COR-L47 (cell line): Measurements from ENCODE around the gene FDX1.

ENCODE experiments used
- DNase-seq: peaks from one replicate; lab custom pipeline; 2025; lab: John Stamatoyannopoulos, UW

Gene FDX1

DNA sequence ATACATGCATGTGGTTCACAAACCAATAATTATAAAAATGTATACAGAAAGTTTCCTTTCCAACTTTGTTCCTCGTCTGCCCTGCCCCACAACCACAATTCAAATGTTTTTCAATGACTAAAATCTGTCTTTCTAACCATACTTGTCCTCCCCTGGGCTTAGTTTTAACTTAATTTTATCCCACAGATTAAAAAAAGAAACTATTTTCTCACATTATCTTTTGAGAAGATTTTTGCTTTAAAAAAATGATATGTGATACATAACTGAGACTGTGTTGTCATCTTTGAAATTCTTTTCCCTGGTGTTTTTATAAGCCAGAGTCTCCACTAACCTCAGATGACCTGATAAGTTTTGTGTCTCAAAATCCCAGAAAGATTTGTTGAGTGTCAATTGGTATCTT, 79.0 kb downstream of the FDX1 start:
- DNase-seq, result no peak

DNA sequence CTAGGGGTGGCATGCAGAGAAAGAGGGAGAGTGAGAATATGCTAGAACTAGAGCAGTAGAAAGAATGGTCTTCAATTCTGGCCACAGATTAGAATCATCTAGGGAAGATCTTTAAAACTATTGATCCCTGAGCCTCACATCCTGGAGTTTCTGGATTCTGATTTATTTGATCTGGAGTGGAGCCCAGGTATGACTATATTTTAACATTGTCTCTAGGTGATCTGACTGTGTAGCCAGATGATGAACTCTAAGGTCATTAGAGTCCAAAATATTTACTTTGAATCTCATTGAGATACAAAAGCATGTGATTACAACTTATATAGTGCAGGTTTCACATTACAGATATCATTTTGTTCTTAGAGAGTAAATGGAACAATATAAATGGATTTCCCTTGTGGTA, 79.7 kb downstream of the FDX1 start:
- peak; percentile 27 for DNase-seq

DNA sequence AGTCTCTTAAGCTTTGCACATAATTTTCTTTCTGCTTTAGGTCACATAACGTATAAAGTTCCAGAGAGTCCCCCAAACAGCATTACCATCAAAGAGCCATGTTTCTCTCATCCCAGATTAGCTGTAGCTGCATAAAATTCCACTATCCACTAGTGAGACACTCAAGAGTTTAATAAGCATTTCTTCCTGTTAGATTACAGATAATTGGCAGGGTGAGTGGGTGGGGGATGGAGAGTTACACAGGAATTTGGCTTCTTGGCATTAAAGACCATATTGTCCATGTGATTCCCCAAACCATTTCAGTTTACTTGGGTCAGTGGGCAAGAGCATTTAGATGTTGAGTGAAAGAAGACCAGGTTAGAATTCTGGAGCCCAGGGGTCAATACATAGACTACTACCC, 82.3 kb downstream of the FDX1 start:
- DNase-seq, result no peak

- no peak for DNase-seq
These were observed 83.6 kb downstream of the FDX1 start for GRCh38 chr11:110513259-110513801.

DNA sequence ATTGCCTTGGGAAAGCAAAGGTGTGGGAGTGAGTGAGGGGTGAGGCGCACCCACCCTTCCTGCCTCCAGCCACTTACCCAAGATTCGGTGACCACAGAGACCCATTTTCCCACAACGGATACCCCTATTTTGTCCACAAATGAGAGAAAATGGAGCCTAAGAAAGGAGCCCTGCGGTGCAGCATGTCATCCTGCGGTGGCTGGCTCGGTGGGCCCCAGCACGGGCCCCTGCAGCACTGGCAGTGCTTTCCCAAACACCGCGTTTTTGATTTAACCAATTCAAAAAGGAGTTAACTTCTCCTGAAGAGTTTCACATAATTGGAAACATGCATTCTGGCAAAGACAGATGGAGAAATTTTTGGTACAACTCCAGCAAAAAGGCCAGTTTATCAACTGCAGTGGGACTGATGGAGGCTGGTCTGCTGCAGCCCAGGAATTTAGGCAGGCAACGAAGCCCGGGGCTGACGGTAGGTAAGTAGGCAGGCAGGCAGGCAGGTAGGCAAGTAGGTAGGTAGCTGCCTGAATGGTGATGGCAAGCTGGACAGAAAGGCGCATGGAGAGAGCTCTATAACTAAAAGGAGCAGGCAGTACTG, 84.2 kb downstream of the FDX1 start:
- DNase-seq, result no peak
